Liver (tissue), 3 donors: Measurements from ENCODE around the gene TPCN1.

Experiments used
- CTCF ChIP-seq: fragments of 150-350 bp; IDR thresholded peaks from 2 replicates; pipeline ENCODE4 v1.5.1; 2017; ENCODE audit warnings: improper control_type of control experiment, low read depth, low read length; ENCODE audit not compliant: missing input control
- HNF4G ChIP-seq: IDR thresholded peaks from 2 replicates; pipeline ENCODE4 v1.6.1; 2016; ENCODE audit warnings: antibody characterized with exemption
- RAD21 ChIP-seq, 2 donors: IDR thresholded peaks; 2 replicates each; pipeline ENCODE4 v1.6.1; 2016; ENCODE audit warnings: antibody characterized with exemption in 2 of 2, mild to moderate bottlenecking in 2 of 2
- TAF1 ChIP-seq: conservative IDR thresholded peaks from 2 replicates; pipeline ENCODE4 v1.6.1; 2016; ENCODE audit warnings: antibody characterized with exemption, mild to moderate bottlenecking
- YY1 ChIP-seq: IDR thresholded peaks from 2 replicates; pipeline ENCODE4 v1.6.1; 2016; ENCODE audit warnings: antibody characterized with exemption, mild to moderate bottlenecking
- donor health status: healthy.
- donor health status: healthy.

- TF ChIP-seq CTCF: no peak
- TF ChIP-seq HNF4G: no peak
- no peak for TF ChIP-seq RAD21 (IDR thresholded peaks at IDR 0.05)
- no peak for TF ChIP-seq YY1
- TF ChIP-seq TAF1: no peak
Observed at GRCh38 chr12:113317122-113317521, 95.9 kb downstream of the TPCN1 start.
